Activated CD4-positive, alpha-beta T cell treated with anti-CD3 and anti-CD28 coated beads, Interleukin-2, amount 10 ng/mL, durations not matched to agents 24 days and 14 days (primary cell): Measurements from ENCODE around the gene SLC2A10. TPM values are rescaled to one million over a fixed set of nuclear protein-coding genes. Genes with fewer than 3 reads are reported as not detected.

Source experiments
- DNase-seq: peaks from one replicate; pipeline ENCODE4 v3.0.0; 2022
- H3K27ac Mint-ChIP-seq: one replicate; pipeline ENCODE4 v1.8.0; 2022; ENCODE audit warnings: mild to moderate bottlenecking, mixed read lengths
- H3K27me3 Mint-ChIP-seq: one replicate; pipeline ENCODE4 v1.8.0; 2022; ENCODE audit warnings: mixed read lengths
- H3K36me3 Mint-ChIP-seq: one replicate; pipeline ENCODE4 v1.8.0; 2022; ENCODE audit warnings: low read depth, mild to moderate bottlenecking, mixed read lengths
- H3K4me1 Mint-ChIP-seq: one replicate; pipeline ENCODE4 v1.8.0; 2021; ENCODE audit warnings: mixed read lengths
- H3K4me3 Mint-ChIP-seq: one replicate; pipeline ENCODE4 v1.8.0; 2022; ENCODE audit warnings: mild to moderate bottlenecking, moderate library complexity, mixed read lengths
- H3K9me3 Mint-ChIP-seq: one replicate; pipeline ENCODE4 v1.8.0; 2021; ENCODE audit warnings: mixed read lengths
- intact Hi-C: fragments of 100-400 bp; cut with micrococcal nuclease; formaldehyde crosslinking; loops from one replicate; pipeline ENCODE4 v1.15.1; 2023
- total RNA-seq: library from RNA; stranded (reverse); gene quantifications from 2 replicates; pipeline ENCODE4 v1.2.3, GENCODE V29; 2022

Gene SLC2A10
- total RNA-seq, 1 donor from 2014 or later = not detected

GRCh38 chr20:46720019-46720418, 10.6 kb downstream of the SLC2A10 start:
- no peak overlapping the region for H3K4me3 Mint-ChIP-seq
- H3K27me3 Mint-ChIP-seq = peaks cover 6% of the 10 kb centered on the region
- no peak overlapping the region for H3K27ac Mint-ChIP-seq
- H3K9me3 Mint-ChIP-seq = peaks cover 12% of the 10 kb centered on the region
- no peak for DNase-seq
- intact Hi-C loops = no loop called here
- no peaks in the 10 kb centered on the region for H3K4me1 Mint-ChIP-seq
- H3K36me3 Mint-ChIP-seq = no peaks in the 10 kb centered on the region

DNA sequence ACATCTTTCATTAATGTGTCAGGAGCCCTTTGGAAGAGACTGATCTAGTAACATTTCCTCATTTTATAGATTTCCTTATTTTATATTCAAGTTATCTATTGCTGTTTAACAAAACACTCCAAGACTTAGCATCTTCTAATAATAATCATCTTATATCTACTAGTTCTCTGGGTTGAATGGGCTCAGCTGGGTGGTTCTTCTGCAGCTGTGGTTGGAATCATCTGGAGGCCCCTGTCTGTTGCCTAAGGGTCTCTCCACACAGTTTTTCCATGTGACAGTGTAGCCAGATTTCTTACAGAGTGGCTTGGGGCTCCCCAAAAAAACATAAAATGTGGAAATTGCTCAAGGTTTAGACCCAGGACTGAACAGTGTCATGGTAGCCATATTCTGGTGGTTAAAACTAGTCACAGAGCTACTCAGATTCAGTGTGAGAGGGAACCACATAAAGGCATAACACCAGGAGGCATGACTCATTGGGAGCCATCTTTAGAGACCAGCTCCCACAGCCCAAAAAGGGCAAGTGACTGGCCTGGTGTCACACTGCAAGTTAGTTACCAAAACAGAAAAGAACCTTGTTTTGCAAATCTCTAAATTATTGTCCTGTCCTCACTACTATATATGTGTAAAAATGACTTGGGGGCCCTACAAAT, 11.5 kb downstream of the SLC2A10 start:
- no peak for DNase-seq
- intact Hi-C loops = no loop called here
- H3K4me1 Mint-ChIP-seq = no peaks in the 10 kb centered on the region
- no peak overlapping the region for H3K4me3 Mint-ChIP-seq
- no peaks in the 10 kb centered on the region for H3K36me3 Mint-ChIP-seq
- no peak overlapping the region for H3K27ac Mint-ChIP-seq
- H3K9me3 Mint-ChIP-seq = peaks cover 12% of the 10 kb centered on the region
- H3K27me3 Mint-ChIP-seq = peaks cover 2% of the 10 kb centered on the region

- Mint-ChIP-seq H3K9me3 (peaks cover 12% of the 10 kb centered on the region), H3K27ac (no peak overlapping the region), H3K4me3 (no peak overlapping the region), H3K36me3 (no peaks in the 10 kb centered on the region), H3K4me1 (no peaks in the 10 kb centered on the region), H3K27me3 (peaks cover 2% of the 10 kb centered on the region)
- no peak for DNase-seq
- intact Hi-C loops = no loop called here
Measured at GRCh38 chr20:46721476-46721875, 12.0 kb downstream of the SLC2A10 start.

DNA sequence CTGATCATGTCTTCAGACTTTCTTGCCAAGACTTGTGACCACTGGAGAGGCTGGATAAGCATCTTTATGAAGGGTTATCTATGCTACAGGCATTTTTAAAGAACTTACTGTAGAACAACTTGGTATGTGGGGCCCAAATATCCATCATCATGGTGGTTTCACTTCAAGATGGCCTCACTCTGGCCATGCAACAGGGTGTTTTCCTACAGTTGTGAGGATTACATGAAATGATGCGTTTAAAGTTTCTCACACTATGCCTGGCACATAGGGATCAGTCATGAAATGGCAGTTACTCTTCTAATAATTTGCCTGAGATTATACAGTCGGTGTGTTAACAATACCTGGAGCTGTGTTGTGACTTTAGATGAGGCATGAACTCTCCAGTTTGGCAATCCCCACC, 13.0 kb downstream of the SLC2A10 start:
- H3K4me1 Mint-ChIP-seq = no peaks in the 10 kb centered on the region
- H3K9me3 Mint-ChIP-seq = peaks cover 12% of the 10 kb centered on the region
- no peak overlapping the region for H3K27ac Mint-ChIP-seq

GRCh38 chr20:46723039-46723438, 13.6 kb downstream of the SLC2A10 start:
- H3K36me3 Mint-ChIP-seq = no peaks in the 10 kb centered on the region
- H3K27ac Mint-ChIP-seq = no peak overlapping the region
- no peak overlapping the region for H3K4me3 Mint-ChIP-seq
- intact Hi-C loops = no loop called here
- H3K27me3 Mint-ChIP-seq = no peaks in the 10 kb centered on the region
- H3K9me3 Mint-ChIP-seq = peaks cover 12% of the 10 kb centered on the region
- no peak for DNase-seq
- H3K4me1 Mint-ChIP-seq = no peaks in the 10 kb centered on the region

More for the DNA sequence above, 13.0 kb downstream of the SLC2A10 start:
- no peaks in the 10 kb centered on the region for H3K36me3 Mint-ChIP-seq
- DNase-seq = no peak
- intact Hi-C loops = no loop called here
- no peak overlapping the region for H3K4me3 Mint-ChIP-seq
- H3K27me3 Mint-ChIP-seq = no peaks in the 10 kb centered on the region

DNA sequence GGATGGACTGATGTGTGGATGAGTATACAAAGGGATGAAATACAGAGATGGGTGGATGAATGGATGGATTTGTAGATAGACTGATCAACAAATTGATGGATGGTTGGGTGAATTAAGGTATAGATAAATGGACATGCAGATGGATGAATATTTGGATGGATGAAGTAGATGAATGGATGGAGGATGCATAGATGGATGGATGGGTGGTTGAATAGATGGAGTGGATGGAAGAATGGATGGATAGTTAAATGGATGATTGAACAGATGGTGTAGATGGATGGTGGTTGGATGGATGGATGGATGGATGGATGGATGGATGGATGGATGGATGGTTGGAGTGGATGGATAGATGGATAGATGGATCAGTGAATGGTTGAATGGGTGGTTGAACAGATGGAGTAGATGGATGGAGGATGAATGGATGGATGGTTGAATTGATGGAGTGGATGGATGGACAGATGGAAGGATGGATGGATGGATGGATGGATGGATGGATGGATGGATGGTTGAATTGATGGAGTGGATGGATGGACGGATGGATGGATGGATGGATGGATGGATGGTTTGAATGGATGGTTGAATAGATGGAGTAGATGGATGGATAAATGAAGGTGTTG, 15.0 kb downstream of the SLC2A10 start:
- H3K4me1 Mint-ChIP-seq = no peaks in the 10 kb centered on the region
- H3K27me3 Mint-ChIP-seq = no peaks in the 10 kb centered on the region
- DNase-seq = no peak
- intact Hi-C loops = no loop called here
- H3K36me3 Mint-ChIP-seq = no peaks in the 10 kb centered on the region
- H3K27ac Mint-ChIP-seq = no peak overlapping the region
- peaks cover 12% of the 10 kb centered on the region for H3K9me3 Mint-ChIP-seq
- H3K4me3 Mint-ChIP-seq = no peak overlapping the region

- Mint-ChIP-seq H3K9me3 (peaks cover 10% of the 10 kb centered on the region), H3K27ac (no peak overlapping the region), H3K27me3 (no peaks in the 10 kb centered on the region), H3K4me1 (no peaks in the 10 kb centered on the region), H3K4me3 (no peak overlapping the region), H3K36me3 (no peaks in the 10 kb centered on the region)
- no peak for DNase-seq
- intact Hi-C loops = no loop called here
Measured at GRCh38 chr20:46725186-46726165, 16.0 kb downstream of the SLC2A10 start.

DNA sequence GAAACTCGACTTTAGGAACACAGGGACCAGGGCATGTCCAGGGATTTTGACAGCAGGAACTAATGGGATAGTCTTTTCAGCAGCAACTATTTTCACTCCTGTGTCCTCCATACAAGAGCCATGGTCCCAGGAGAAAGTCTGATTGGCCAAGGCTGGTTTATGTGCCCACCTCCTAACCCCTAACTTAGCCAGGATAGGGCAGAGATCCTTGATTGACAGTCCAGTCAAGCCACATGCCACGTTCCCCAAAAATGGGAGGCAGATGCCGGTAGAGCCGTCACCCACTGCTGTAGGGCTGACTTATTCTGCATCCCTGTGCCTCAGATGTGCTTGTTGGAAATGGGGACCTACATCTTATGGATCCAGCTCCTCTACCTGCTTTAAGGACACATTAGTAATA, 22.3 kb downstream of the SLC2A10 start:
- intact Hi-C loops = no loop called here
- peaks cover 7% of the 10 kb centered on the region for H3K9me3 Mint-ChIP-seq
- H3K27me3 Mint-ChIP-seq = no peaks in the 10 kb centered on the region
- no peak overlapping the region for H3K4me3 Mint-ChIP-seq
- H3K27ac Mint-ChIP-seq = no peak overlapping the region
- H3K36me3 Mint-ChIP-seq = no peaks in the 10 kb centered on the region
- DNase-seq = no peak
- no peaks in the 10 kb centered on the region for H3K4me1 Mint-ChIP-seq

- Mint-ChIP-seq H3K4me1 (no peaks in the 10 kb centered on the region), H3K27ac (no peak overlapping the region), H3K27me3 (peaks cover 13% of the 10 kb centered on the region), H3K4me3 (no peak overlapping the region), H3K9me3 (peaks cover 9% of the 10 kb centered on the region), H3K36me3 (no peaks in the 10 kb centered on the region)
- intact Hi-C loops = no loop called here
- DNase-seq = no peak
Measured at GRCh38 chr20:46735436-46735835, 26.0 kb downstream of the SLC2A10 start.

- H3K27me3 Mint-ChIP-seq = peaks cover 22% of the 10 kb centered on the region
- intact Hi-C loops = no loop called here
- H3K9me3 Mint-ChIP-seq = peaks cover 12% of the 10 kb centered on the region
- no peak for DNase-seq
- H3K4me1 Mint-ChIP-seq = no peaks in the 10 kb centered on the region
- H3K4me3 Mint-ChIP-seq = no peak overlapping the region
- no peaks in the 10 kb centered on the region for H3K36me3 Mint-ChIP-seq
- no peak overlapping the region for H3K27ac Mint-ChIP-seq
Measured at GRCh38 chr20:46739431-46740213, 30.2 kb downstream of the SLC2A10 start.

DNA sequence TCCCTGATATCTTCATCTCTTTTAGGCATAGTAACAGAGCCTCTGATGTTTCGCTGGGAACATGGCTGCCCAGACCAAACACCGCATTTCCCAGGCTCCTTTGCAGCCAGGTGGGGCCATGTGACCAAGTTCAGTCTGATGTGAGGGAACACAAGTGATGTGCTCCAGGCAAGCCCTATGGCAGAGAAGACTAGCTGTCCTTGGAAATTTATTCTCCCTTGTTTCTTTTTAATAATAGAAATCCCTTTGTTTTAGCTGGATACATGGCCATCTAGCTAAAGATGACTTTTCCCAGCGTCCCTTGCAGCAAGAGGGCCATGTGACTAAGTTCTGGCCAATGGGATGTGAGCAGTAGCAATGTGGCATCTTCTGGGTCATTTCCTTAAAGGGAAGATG, 30.8 kb downstream of the SLC2A10 start:
- intact Hi-C loops = no loop called here
- H3K4me1 Mint-ChIP-seq = no peaks in the 10 kb centered on the region
- H3K36me3 Mint-ChIP-seq = no peaks in the 10 kb centered on the region
- peaks cover 25% of the 10 kb centered on the region for H3K27me3 Mint-ChIP-seq
- DNase-seq = no peak
- peaks cover 12% of the 10 kb centered on the region for H3K9me3 Mint-ChIP-seq
- no peak overlapping the region for H3K4me3 Mint-ChIP-seq
- no peak overlapping the region for H3K27ac Mint-ChIP-seq

DNA sequence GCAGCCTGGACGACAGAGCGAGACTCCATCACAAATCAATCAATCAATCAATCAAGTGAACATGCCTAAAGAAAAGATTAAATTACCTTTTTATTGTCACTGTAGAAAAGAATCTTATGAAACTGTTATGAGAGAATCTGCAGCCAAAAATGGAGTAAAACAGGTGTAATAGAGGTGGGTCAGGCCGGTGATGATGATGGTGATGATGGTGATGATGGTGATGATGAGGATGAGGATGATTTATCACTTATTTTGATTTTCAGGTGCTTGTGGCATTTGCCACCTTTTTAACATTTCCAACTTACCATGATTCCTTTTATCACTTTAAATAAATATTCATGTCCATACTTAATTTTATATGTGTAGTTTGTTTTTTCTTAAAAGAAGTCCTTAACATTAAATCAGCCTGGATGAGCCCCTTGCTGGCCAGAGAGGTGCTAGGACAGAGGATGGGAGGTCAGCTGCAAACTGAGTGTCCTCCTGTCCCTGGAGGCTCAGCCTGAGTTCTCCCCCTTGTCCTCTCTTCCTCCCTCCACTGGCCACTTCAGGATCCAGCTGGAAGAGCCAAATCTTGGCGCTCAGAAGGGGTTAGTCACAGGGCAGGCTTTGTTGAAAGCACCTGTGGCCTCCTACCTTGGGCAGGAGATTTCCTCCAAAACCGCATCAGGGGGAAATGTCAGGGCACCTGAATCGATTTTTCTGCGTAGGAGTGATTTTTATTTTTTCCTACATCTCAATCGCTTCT, 32.6 kb downstream of the SLC2A10 start:
- DNase-seq = no peak
- H3K36me3 Mint-ChIP-seq = no peaks in the 10 kb centered on the region
- no peaks in the 10 kb centered on the region for H3K4me1 Mint-ChIP-seq
- H3K4me3 Mint-ChIP-seq = no peak overlapping the region
- intact Hi-C loops = no loop called here
- H3K27ac Mint-ChIP-seq = no peak overlapping the region
- peaks cover 33% of the 10 kb centered on the region for H3K27me3 Mint-ChIP-seq
- H3K9me3 Mint-ChIP-seq = peaks cover 12% of the 10 kb centered on the region

- intact Hi-C loops = no loop called here
- no peak overlapping the region for H3K27ac Mint-ChIP-seq
- H3K9me3 Mint-ChIP-seq = peaks cover 12% of the 10 kb centered on the region
- peaks cover 38% of the 10 kb centered on the region for H3K27me3 Mint-ChIP-seq
- no peaks in the 10 kb centered on the region for H3K4me1 Mint-ChIP-seq
- H3K4me3 Mint-ChIP-seq = no peak overlapping the region
- no peaks in the 10 kb centered on the region for H3K36me3 Mint-ChIP-seq
- DNase-seq = no peak
Measured at GRCh38 chr20:46742669-46743045, 33.2 kb downstream of the SLC2A10 start.
